ENCODE data around the gene GPR37.

DNA sequence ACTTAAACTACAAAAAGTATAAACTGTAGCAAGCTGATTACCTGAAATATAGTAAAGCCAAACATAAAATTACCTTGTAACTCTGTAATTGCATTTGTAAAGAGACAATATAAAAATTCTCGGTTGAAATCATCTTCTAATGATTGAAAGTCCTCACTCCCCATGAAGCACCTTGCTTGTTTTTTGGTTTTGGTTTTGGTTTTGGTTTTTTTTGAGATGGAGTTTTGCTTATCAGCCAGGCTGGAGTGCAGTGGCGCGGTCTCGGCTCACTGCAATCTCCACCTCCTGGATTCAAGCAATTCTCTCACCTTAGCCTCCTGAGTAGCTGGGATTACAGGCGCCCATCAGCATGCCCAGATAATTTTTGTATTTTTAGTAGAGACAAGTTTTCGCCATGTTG lies 33.9 kb upstream of the GPR37 start:
- no peak for TF ChIP-seq POLR2A (IDR thresholded peaks at IDR 0.05)
- TF ChIP-seq, protein P1, sequence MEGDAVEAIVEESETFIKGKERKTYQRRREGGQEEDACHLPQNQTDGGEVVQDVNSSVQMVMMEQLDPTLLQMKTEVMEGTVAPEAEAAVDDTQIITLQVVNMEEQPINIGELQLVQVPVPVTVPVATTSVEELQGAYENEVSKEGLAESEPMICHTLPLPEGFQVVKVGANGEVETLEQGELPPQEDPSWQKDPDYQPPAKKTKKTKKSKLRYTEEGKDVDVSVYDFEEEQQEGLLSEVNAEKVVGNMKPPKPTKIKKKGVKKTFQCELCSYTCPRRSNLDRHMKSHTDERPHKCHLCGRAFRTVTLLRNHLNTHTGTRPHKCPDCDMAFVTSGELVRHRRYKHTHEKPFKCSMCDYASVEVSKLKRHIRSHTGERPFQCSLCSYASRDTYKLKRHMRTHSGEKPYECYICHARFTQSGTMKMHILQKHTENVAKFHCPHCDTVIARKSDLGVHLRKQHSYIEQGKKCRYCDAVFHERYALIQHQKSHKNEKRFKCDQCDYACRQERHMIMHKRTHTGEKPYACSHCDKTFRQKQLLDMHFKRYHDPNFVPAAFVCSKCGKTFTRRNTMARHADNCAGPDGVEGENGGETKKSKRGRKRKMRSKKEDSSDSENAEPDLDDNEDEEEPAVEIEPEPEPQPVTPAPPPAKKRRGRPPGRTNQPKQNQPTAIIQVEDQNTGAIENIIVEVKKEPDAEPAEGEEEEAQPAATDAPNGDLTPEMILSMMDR (IDR thresholded peaks at IDR 0.05): no peak
- no peak for TF ChIP-seq EP300 (IDR thresholded peaks at IDR 0.05; ENCODE audit: low read depth)
- TF ChIP-seq POLR2AphosphoS5 (IDR thresholded peaks at IDR 0.05): no peak

All from transverse colon (tissue), 4 donors.